ENCODE results near the gene MBTD1. TPM values are rescaled to one million over a fixed set of nuclear protein-coding genes. Genes with fewer than 3 reads are reported as not detected.
"Not testable (repeated sequence)": the region's sequence is repeated elsewhere in the genome, so short reads cannot be mapped to it uniquely, and the experiment has no call there.

MBTD1 gene
- total RNA-seq, 2 donors from 2014 or later: 8.8 to 9.9 TPM

- DNase-seq (ENCODE audit: low spot score): no peak
- intact Hi-C loops (cut with DNase I): no loop called here
Observed at GRCh38 chr17:51203838-51204237, 56.0 kb downstream of the MBTD1 start.

- DNase-seq (ENCODE audit: low spot score): no peak
- intact Hi-C loops (cut with DNase I): no loop called here
Observed at GRCh38 chr17:51200846-51201245, 59.0 kb downstream of the MBTD1 start.

GRCh38 chr17:51200295-51200694 lies 59.6 kb downstream of the MBTD1 start:
- DNase-seq (ENCODE audit: low spot score): no peak
- intact Hi-C loops (cut with DNase I): no loop called here

- intact Hi-C loops (cut with DNase I): no loop called here
- no peak for DNase-seq (ENCODE audit: low spot score)
Observed at GRCh38 chr17:51197754-51198153, 62.1 kb downstream of the MBTD1 start.

- intact Hi-C loops (cut with DNase I): no loop called here
- DNase-seq (ENCODE audit: low spot score): no peak
Observed at GRCh38 chr17:51191895-51192294, 68.0 kb downstream of the MBTD1 start.

GRCh38 chr17:51189628-51190027 lies 70.2 kb downstream of the MBTD1 start:
- no peak for DNase-seq (ENCODE audit: low spot score)
- intact Hi-C loops (cut with DNase I): no loop called here

GRCh38 chr17:51189162-51189561 lies 70.7 kb downstream of the MBTD1 start:
- no peak for DNase-seq (ENCODE audit: low spot score)
- intact Hi-C loops (cut with DNase I): no loop called here

- no peak for DNase-seq (ENCODE audit: low spot score)
- intact Hi-C loops (cut with DNase I): no loop called here
Observed at GRCh38 chr17:51188271-51188833, 71.5 kb downstream of the MBTD1 start.

- intact Hi-C loops (cut with DNase I): no loop called here
- no peak for DNase-seq (ENCODE audit: low spot score)
Observed at GRCh38 chr17:51185763-51186332, 74.0 kb downstream of the MBTD1 start.

GRCh38 chr17:51184124-51184523 lies 75.7 kb downstream of the MBTD1 start:
- intact Hi-C loops (cut with DNase I): no loop called here
- DNase-seq (ENCODE audit: low spot score): no peak

- intact Hi-C loops (cut with DNase I): no loop called here
- no peak for DNase-seq (ENCODE audit: low spot score)
Observed at GRCh38 chr17:51180486-51180885, 79.4 kb downstream of the MBTD1 start.

- intact Hi-C loops (cut with DNase I); DNase-seq (ENCODE audit: low spot score): not testable (repeated sequence)
Observed at GRCh38 chr17:51172030-51172429, 87.8 kb downstream of the MBTD1 start.

GRCh38 chr17:51170736-51171135 lies 89.1 kb downstream of the MBTD1 start:
- intact Hi-C loops (cut with DNase I): no loop called here
- no peak for DNase-seq (ENCODE audit: low spot score)

GRCh38 chr17:51169340-51169739 lies 90.5 kb downstream of the MBTD1 start:
- no peak for DNase-seq (ENCODE audit: low spot score)
- intact Hi-C loops (cut with DNase I): no loop called here

GRCh38 chr17:51166987-51167931 lies 92.6 kb downstream of the MBTD1 start:
- peak; percentile 86 for DNase-seq (ENCODE audit: low spot score)
- intact Hi-C loops (cut with DNase I): no loop called here

GRCh38 chr17:51166198-51166986 lies 93.5 kb downstream of the MBTD1 start, which contains the start of gene NME2:
Gene NME2, plus strand, starts transcription at chr17:51166411. Its CDS starts 420 bp downstream, at chr17:51166831.
- intact Hi-C loops (cut with DNase I): no loop called here
- DNase-seq (ENCODE audit: low spot score): peak; percentile 97

GRCh38 chr17:51165680-51166197 lies 94.1 kb downstream of the MBTD1 start:
- DNase-seq (ENCODE audit: low spot score): no peak
- intact Hi-C loops (cut with DNase I): no loop called here

GRCh38 chr17:51164911-51165679 lies 94.8 kb downstream of the MBTD1 start:
- intact Hi-C loops (cut with DNase I): no loop called here
- DNase-seq (ENCODE audit: low spot score): no peak

GRCh38 chr17:51161541-51161940 lies 98.3 kb downstream of the MBTD1 start:
- intact Hi-C loops (cut with DNase I): no loop called here
- no peak for DNase-seq (ENCODE audit: low spot score)
